Adipose tissue (tissue), 3 donors: ENCODE results near the gene LRGUK. TPM values are rescaled to one million over a fixed set of nuclear protein-coding genes. Genes with fewer than 3 reads are reported as not detected.
"Not testable (repeated sequence)": the region's sequence is repeated elsewhere in the genome, so short reads cannot be mapped to it uniquely, and the experiment has no call there.

Experiments
- H3K27ac ChIP-seq: one replicate; pipeline ENCODE4 v1.5.1; 2013; ENCODE audit warnings: low read depth, low read length
- WGBS, 3 donors: extraction: QIAGEN DNeasy Blood & Tissue Kit; methylation state at CpG; one replicate each; pipeline ENCODE4 v1.1.7; 2013; 5-methylcytosine and 5-hydroxymethylcytosine counted together
- polyA plus RNA-seq, 3 donors: library from polyadenylated mRNA; stranded (reverse); fragments of 200-250 nt; gene quantifications; one replicate each; pipeline ENCODE4 v1.2.3, GENCODE V29; 2013
- donor health status: healthy with polysubstance abuse.
- donor health status: Bipolar disorder and iron deficiency.
- donor health status: healthy.

Gene LRGUK
- polyA plus RNA-seq, 3 donors, result 0.07 to 0.19 TPM; not detected in 1

GRCh38 chr7:134284011-134284410 lies 156.9 kb downstream of the LRGUK start:
- H3K27ac ChIP-seq, result no peak overlapping the region
- WGBS, 3 donors, result 63 to 71% (median 63%) methylated on average over 6 of the region's 6 CpGs

DNA sequence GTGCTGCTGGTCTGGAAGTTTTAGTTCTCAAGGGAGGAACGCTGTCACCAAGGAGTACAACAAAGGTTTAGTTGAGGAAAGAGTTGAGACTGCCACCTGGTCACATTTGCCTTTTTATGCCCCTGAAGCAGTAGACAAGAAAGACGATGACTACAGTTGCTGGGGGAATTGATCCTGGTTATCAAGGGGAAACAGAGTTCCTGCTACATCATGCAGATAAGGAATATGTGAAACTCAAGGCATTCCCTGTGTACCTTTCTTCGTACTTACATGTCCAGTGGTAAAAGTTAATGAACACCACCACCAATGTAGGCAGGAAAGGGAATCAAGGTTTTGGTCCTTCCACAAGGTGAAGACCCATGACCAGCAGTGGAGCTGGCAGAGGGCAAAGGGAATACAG lies 157.8 kb downstream of the LRGUK start:
- no peak overlapping the region for H3K27ac ChIP-seq
- 71 to 78% (median 75%) methylated on average over 3 of the region's 3 CpGs for WGBS, 3 donors

DNA sequence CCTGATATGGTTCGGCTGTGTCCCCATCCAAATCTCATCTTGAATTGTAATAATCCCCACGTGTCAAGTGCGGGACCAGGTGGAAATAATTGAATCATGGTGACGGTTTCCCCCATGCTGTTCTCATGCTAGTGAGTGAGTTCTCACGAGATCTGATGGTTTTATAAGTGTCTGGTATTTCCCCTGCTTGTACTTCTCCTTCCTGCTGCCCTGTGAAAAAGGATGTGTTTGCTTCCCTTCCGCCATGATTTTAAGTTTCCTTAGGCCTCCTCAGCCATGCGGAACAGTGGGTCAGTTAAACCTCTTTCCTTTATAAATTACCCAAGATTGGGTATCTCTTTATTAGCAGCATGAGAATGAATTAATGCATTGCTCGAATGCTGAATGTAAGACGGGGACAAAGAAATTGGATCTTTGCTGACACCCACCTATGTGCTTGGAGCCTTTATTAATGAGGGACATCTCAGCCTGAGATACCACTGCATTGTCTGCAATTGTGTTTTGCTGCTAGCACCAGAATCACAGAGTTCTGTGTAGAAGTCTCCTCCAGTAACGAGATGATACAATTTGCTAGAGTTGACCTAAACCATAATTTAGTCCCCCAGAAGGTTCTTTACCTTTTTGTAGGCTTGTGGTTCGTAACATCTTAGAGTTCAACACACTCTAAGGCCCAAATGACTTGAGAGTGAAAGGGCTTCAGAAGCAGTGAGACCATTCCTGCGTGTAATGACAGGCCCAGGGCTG lies 160.9 kb downstream of the LRGUK start:
- 74 to 83% (median 76%) methylated on average over 12 of the region's 12 CpGs for WGBS, 3 donors
- no peak overlapping the region for H3K27ac ChIP-seq

GRCh38 chr7:134289423-134289822 lies 162.3 kb downstream of the LRGUK start:
- WGBS, 3 donors, result 61 to 79% (median 66%) methylated on average over 7 of the region's 7 CpGs

DNA sequence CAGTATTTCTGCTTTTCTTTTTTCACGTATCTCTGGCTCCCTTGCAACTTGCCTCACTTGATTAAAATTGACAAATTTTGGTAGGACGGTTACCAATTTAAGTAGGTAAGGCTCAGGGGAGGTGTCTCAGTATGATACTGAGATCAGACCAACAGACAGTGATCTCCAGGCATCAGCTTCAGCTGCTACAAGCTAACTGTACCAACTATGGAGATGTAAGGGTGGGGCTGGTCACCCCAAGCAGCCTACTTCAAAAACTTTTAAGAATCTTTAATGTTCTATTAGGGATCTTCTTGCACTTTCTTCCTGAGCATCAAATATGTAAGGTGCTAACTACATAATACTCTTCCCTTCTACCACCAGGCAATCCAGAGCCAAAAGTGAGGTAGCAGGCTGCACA lies 162.7 kb downstream of the LRGUK start:
- WGBS, 3 donors, result 69 to 87% (median 74%) methylated on average over 2 of the region's 2 CpGs
- H3K27ac ChIP-seq, result no peak overlapping the region

More at GRCh38 chr7:134289423-134289822, 162.3 kb downstream of the LRGUK start:
- H3K27ac ChIP-seq, result no peak overlapping the region

- H3K27ac ChIP-seq, result no peak overlapping the region
- WGBS, 3 donors, result 66 to 89% (median 72%) methylated on average over 3 of the region's 3 CpGs
These were observed 163.1 kb downstream of the LRGUK start for GRCh38 chr7:134290286-134290685.

- 83 to 84% (median 83%) methylated on average over 12 of the region's 12 CpGs for WGBS, 3 donors
- no peak overlapping the region for H3K27ac ChIP-seq
These were observed 166.0 kb downstream of the LRGUK start for GRCh38 chr7:134293002-134293740.

DNA sequence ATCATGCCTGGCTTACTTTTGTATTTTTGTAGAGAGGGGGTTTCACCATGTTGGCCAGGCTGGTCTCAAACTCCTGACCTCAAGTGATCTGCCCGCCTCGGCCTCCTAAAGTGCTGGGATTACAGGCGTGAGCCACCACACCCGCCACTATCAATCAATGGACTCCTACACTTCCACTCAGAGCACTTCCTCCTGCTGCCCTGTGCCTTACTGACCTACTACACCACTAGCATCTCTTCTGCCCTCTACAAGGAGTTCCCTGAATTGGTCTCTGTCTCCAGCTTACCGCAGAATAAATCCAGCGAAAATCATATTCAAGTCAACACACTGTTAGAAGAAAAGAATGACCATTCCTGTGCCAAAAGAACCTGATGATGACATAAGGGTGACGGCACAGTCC lies 168.8 kb downstream of the LRGUK start:
- not testable (repeated sequence) for H3K27ac ChIP-seq
- 83 to 94% (median 89%) methylated on average over 5 to 7 of the region's 7 CpGs for WGBS, 3 donors

- 96 to 100% (median 98%) methylated on average over 2 of the region's 2 CpGs for WGBS, 3 donors
- H3K27ac ChIP-seq, result no peak overlapping the region
These were observed 170.3 kb downstream of the LRGUK start for GRCh38 chr7:134297489-134297888.

- no peak overlapping the region for H3K27ac ChIP-seq
- 70 to 73% (median 73%) methylated on average over 10 of the region's 10 CpGs for WGBS, 3 donors
These were observed 172.0 kb downstream of the LRGUK start for GRCh38 chr7:134298902-134299683.

- WGBS, 3 donors, result 67 to 75% (median 72%) methylated on average over 2 of the region's 2 CpGs
- no peak overlapping the region for H3K27ac ChIP-seq
These were observed 173.8 kb downstream of the LRGUK start for GRCh38 chr7:134300988-134301387.

DNA sequence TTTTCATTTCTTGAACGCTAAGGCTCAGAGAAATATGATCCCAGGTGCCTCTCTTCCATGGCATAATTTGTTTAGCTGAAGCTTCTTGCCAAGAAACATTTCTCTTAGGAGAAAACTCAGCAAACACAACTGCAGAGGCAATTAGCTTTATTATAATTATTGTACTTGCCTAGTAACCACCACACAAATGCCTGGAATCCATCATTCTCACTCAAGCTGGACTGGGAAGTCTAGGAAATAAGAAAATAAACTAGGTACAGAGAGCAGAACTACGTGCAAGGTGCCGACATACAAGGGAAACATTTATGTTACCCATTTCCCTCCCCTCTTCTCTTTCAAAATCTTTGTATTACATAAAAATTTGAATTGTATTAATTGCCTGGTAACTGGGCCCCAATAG lies 174.5 kb downstream of the LRGUK start:
- no peak overlapping the region for H3K27ac ChIP-seq
- WGBS, 3 donors, result 70 to 85% (median 85%) methylated on average over 3 of the region's 3 CpGs

DNA sequence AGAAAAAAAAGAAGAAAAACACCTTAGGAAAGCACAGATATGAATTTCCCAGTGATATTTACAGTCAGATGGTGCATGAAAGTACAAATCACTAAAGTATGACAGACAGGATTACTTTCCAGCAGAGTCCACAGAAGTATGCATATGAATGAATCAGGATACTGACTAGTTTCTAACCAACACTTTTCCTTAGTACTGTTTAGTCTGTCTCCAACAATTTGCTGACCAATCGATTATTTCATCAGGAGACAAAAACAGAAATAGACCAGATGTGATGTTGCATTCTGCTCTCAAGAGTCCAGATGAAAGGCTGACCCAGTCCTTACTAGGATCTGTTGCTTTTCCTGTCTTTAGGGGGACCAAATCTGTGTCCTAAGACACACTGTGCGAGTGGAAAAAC lies 175.0 kb downstream of the LRGUK start:
- 78 to 85% (median 79%) methylated on average over 2 of the region's 2 CpGs for WGBS, 3 donors
- H3K27ac ChIP-seq, result no peak overlapping the region

GRCh38 chr7:134307320-134307719 lies 180.2 kb downstream of the LRGUK start:
- no peak overlapping the region for H3K27ac ChIP-seq
- 79 to 90% (median 88%) methylated on average over 1 of the region's 1 CpG for WGBS, 3 donors

GRCh38 chr7:134308548-134308947 lies 181.4 kb downstream of the LRGUK start:
- WGBS, 3 donors, result 92 to 94% (median 93%) methylated on average over 4 of the region's 4 CpGs
- H3K27ac ChIP-seq, result no peak overlapping the region

- 97 to 99% (median 98%) methylated on average over 4 of the region's 4 CpGs for WGBS, 3 donors
- no peak overlapping the region for H3K27ac ChIP-seq
These were observed 184.7 kb downstream of the LRGUK start for GRCh38 chr7:134311807-134312206.

DNA sequence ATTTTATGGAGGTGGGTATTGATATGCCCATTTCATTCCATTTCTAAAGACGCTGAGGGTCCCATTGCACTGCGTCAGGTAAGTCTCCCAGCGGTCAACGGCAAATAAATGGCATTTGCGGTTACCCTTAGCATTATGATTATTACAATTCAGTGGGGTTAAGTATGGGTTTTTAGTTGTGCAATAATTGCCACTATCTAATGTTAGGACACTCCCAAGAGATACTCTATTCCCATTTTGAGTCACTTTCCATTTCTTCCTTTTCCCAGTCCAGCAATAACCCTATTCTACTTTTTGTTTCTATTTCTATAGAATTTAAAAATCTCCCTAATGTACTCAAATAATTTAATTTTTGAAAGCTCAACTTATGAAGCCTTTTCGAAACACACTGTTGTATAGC lies 185.6 kb downstream of the LRGUK start:
- H3K27ac ChIP-seq, result no peak overlapping the region
- WGBS, 3 donors, result 79 to 87% (median 84%) methylated on average over 6 of the region's 6 CpGs

GRCh38 chr7:134313543-134313942 lies 186.4 kb downstream of the LRGUK start:
- H3K27ac ChIP-seq, result no peak overlapping the region
- 79 to 88% (median 87%) methylated on average over 1 of the region's 1 CpG for WGBS, 3 donors
